Measurements from ENCODE around the gene DYNLT4.
"Not testable (repeated sequence)": the region's sequence is repeated elsewhere in the genome, so short reads cannot be mapped to it uniquely, and the experiment has no call there.

Gene DYNLT4

DNA sequence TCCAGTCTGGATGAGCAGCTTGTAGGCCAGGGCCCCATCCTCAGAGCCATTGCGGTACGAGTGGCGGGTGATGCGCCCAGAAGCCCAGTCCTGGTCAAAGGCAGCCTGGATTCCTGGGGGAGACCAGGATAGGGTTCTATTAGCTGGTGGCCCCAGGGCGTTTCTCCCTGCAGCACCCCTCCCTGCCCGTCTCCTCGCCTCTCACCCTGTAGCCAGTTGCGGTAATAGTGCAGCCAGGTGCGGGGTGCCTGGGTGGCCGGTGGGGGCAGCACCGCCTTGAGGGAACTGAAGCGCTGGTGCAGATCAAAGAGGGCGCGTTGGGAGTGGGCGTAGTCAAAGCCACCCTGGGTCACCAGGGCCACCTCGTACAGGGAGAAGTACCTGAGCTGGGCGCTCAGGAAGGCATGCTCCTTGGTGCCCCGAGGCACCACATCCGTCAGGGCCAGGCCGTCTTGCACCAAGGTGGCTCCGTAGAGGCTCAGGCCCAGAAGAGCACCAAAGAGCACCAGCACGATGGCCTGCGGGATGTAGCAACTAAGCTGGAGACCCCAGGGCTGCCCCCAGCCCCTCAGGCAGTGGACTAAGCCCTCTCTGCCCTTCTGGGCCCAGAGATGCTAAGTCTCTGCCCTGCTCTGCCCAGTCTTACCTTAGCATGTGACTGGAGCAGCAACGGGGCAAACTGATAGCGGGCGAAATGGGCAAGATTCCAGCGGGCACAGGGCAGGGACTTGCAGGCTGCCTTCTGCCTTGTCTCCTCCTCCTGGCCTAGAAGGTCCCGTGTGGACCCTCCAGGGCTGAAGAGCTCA is 20.2 kb upstream of the DYNLT4 start:
- TF ChIP-seq CTCF (conservative IDR thresholded peaks at IDR 0.05), result no peak
- H3K27ac ChIP-seq, result no peak overlapping the region

- TF ChIP-seq CTCF (conservative IDR thresholded peaks at IDR 0.05), result no peak
- no peak overlapping the region for H3K27ac ChIP-seq
Observed at GRCh38 chr1:44826375-44827196, 19.4 kb upstream of the DYNLT4 start.

GRCh38 chr1:44824392-44824791 is 17.2 kb upstream of the DYNLT4 start:
- H3K27ac ChIP-seq, result not testable (repeated sequence)

DNA sequence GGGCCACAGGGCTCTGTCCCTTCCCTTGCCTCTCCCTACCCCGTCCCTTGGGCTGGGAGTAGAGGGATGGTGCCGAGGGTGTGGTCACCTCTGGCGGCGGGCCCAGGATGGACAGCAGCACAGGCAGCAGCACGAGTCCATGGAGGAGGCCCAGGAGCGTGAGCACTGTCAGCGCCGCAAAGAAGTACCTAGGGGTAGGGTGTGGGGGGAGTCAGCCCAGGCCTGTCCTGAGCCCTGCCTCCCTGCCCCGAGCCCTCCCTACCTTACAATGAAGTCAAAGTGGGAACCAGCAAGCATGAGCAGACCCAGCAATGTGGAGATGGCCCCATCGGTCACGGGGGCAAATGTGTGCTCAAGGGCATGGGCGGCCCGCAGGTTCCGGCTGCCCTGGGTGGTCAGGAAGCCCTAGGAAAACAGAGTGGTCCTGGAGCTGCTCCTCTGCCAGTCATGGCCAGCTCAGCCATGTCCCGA is 15.9 kb upstream of the DYNLT4 start:
- H3K27ac ChIP-seq, result no peak overlapping the region
- no peak for TF ChIP-seq CTCF (conservative IDR thresholded peaks at IDR 0.05)

DNA sequence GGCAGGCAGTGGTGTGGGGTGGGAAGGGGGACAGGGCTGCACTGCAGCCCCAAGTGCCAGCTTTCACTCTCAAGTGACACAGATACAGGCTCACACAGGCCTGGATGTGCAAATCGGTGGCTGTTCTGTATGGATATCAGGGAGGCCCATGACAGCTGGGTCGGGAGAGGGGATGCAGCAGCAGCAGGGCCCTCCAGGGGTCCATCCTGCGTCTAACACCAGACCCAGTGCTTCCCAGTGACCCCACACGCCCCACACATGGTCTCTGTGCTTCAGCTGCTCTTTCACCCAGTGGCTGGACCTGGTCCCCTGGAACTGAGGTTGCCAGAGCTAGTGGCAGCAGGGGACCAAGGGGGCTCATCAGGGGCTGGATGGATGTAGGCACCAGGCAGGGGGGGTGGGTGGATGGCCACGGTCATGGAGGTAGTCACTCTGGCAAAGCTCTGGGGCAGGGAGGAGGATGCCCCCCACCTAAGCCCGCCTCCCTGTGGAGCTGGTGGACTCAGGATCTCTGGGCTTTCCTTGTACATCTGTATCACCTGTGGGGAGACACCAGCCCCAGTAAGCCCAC is 15.1 kb upstream of the DYNLT4 start:
- no peak for TF ChIP-seq CTCF (conservative IDR thresholded peaks at IDR 0.05)

DNA sequence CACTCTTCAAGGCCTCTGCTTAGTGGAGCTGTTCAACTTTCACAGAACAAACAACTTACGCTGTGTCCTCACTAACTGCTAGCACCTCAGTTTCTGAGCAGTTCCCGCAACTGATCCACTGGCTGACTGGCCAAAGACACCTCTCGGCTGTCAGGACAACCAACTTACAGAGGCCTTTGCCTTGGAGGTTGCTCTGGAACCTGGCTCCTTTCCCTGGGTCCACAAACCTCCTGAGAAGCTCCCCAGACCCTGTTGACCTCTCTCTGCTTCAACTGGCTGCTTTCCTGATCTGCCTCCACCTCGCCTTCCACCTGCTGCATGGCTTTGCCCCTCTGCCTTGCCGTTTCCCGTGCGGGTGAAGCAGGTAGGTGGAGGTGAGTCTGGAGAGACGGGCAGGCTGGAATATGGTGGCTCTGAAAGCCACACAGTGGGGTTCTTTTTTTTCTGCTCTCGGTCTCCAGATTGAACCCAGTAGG is 14.1 kb upstream of the DYNLT4 start:
- no peak overlapping the region for H3K27ac ChIP-seq
- no peak for TF ChIP-seq CTCF (conservative IDR thresholded peaks at IDR 0.05)

More for the DNA sequence above, 15.1 kb upstream of the DYNLT4 start:
- H3K27ac ChIP-seq, result no peak overlapping the region

DNA sequence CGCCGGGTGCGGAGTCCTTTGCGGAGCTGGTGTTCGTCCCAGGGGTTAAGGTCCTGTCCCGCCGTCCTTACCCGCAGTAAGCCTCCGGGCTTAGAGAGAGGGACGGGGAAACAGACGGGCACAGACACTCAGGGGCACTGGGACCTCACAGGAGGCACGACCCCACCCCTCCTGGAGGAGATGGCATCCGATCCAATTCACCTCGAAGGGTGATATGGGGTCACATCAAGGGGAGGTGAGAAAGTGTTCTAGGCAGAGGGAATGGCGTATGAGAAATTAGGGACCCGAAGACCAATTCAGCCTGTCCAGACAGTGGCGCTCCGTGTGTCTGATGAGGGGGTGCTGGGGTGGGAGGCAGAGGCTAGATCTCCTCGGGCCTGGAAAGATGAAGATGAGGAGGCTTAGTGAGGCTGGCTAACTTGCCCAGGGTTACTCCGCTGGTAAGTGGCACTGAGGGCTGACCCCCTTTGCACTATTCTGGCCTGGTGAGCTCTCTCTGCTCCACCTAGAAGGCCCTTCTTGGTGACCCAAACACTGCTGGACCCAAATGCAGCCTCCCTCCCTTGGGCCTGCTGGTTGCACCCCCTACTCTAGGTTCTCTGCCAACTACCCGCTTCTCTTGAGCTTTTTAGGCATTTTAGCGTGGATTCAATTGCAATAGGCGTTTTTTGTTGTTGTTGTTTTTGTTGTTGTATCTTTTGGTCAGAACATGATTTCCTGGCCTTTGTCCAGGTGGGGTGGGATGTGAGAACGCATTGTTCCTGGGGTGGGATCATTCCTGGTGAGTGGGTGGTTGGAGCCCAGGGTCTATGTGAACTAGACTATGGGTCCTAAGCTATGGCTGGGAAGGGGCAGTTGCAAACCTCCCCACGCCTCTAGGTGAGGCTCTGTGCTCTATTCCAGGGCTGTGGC is 13.4 kb upstream of the DYNLT4 start:
- no peak overlapping the region for H3K27ac ChIP-seq
- no peak for TF ChIP-seq CTCF (conservative IDR thresholded peaks at IDR 0.05)

Data from VCaP (cell line).